GM12878 (cell line): ENCODE measurements around the gene PCSK6. TPM values are rescaled to one million over a fixed set of nuclear protein-coding genes. Genes with fewer than 3 reads are reported as not detected.
A peak's percentile ranks its signal among the peaks of the same experiment; 100 is the strongest.

Source experiments
- CHD2 ChIP-seq: IDR thresholded peaks from 2 replicates; pipeline ENCODE4 v1.6.1; 2011; ENCODE audit warnings: low read depth, low read length, improper control_type of control experiment, borderline replicate concordance
- EED ChIP-seq: sonication (generic); IDR thresholded peaks from 2 replicates; pipeline ENCODE4 v1.6.1; 2016; ENCODE audit warnings: antibody characterized with exemption, low read depth
- FOXK2 ChIP-seq: fragments of 450-650 bp; IDR thresholded peaks from 2 replicates; pipeline ENCODE4 v1.6.1; 2017; ENCODE audit warnings: mild to moderate bottlenecking, moderate library complexity
- FOXM1 ChIP-seq: IDR thresholded peaks from 2 replicates; pipeline ENCODE4 v1.6.1; 2012; ENCODE audit warnings: low read depth, mild to moderate bottlenecking, inconsistent platforms, low read length, moderate library complexity
- GATAD2B ChIP-seq: fragments of 450-650 bp; conservative IDR thresholded peaks from 2 replicates; pipeline ENCODE4 v1.6.1; 2017; ENCODE audit warnings: low read depth, mild to moderate bottlenecking, moderate library complexity
- IRF4 ChIP-seq: IDR thresholded peaks from 2 replicates; pipeline ENCODE4 v1.6.1; 2011; ENCODE audit warnings: low read depth, low read length
- MEF2B ChIP-seq: fragments of 450-650 bp; IDR thresholded peaks from 2 replicates; pipeline ENCODE4 v1.6.1; 2018; ENCODE audit warnings: mild to moderate bottlenecking, moderate library complexity; ENCODE audit not compliant: partially characterized antibody, poor library complexity, severe bottlenecking
- MXI1 ChIP-seq: fragments of 150-350 bp; IDR thresholded peaks from 2 replicates; pipeline ENCODE4 v1.6.1; 2011; ENCODE audit warnings: low read depth, mild to moderate bottlenecking, inconsistent platforms, low read length, improper control_type of control experiment
- NKRF ChIP-seq: fragments of 450-650 bp; conservative IDR thresholded peaks from 2 replicates; pipeline ENCODE4 v1.6.1; 2017; ENCODE audit warnings: mild to moderate bottlenecking, moderate library complexity
- NR2F1 ChIP-seq: fragments of 450-650 bp; conservative IDR thresholded peaks from 2 replicates; pipeline ENCODE4 v1.6.1; 2017; ENCODE audit warnings: mild to moderate bottlenecking
- POLR2AphosphoS5 ChIP-seq: IDR thresholded peaks from 2 replicates; pipeline ENCODE4 v1.6.1; 2011; ENCODE audit warnings: mild to moderate bottlenecking, low read length, inconsistent platforms
- RAD21 ChIP-seq: IDR thresholded peaks from 2 replicates; pipeline ENCODE4 v1.6.1; 2011; ENCODE audit warnings: mild to moderate bottlenecking, low read depth, low read length, moderate library complexity; ENCODE audit not compliant: insufficient read depth
- RAD51 ChIP-seq: fragments of 450-650 bp; IDR thresholded peaks from 2 replicates; pipeline ENCODE4 v1.6.1; 2016; ENCODE audit warnings: moderate library complexity, mild to moderate bottlenecking, inconsistent platforms
- RELB ChIP-seq: fragments of 450-650 bp; IDR thresholded peaks from 2 replicates; pipeline ENCODE4 v1.6.1; 2017; ENCODE audit warnings: low read depth, mild to moderate bottlenecking, moderate library complexity
- SIN3A ChIP-seq: IDR thresholded peaks from 2 replicates; pipeline ENCODE4 v1.6.1; 2012; ENCODE audit warnings: low read depth, low read length, improper control_type of control experiment
- SMC3 ChIP-seq: IDR thresholded peaks from 2 replicates; pipeline ENCODE4 v1.6.1; 2011; ENCODE audit warnings: low read length, improper control_type of control experiment, borderline replicate concordance
- SRF ChIP-seq, 2 experiments: IDR thresholded peaks; 2 replicates each; pipeline ENCODE4 v1.6.1; 2011; ENCODE audit warnings: low read depth in 2 of 2, low read length in 2 of 2, mild to moderate bottlenecking in 1 of 2, moderate library complexity in 1 of 2
- ZNF24 ChIP-seq: fragments of 450-650 bp; IDR thresholded peaks from 2 replicates; pipeline ENCODE4 v1.6.1; 2017; ENCODE audit warnings: antibody characterized with exemption, mild to moderate bottlenecking
- ZNF274 ChIP-seq: IDR thresholded peaks from one replicate; pipeline ENCODE4 v1.8.0; 2011; ENCODE audit not compliant: insufficient read length, insufficient read depth
- ZNF592 ChIP-seq: fragments of 450-650 bp; IDR thresholded peaks from 2 replicates; pipeline ENCODE4 v1.6.1; 2017; ENCODE audit warnings: mild to moderate bottlenecking, moderate library complexity
- polyA plus RNA-seq, 11 experiments: library from polyadenylated mRNA; depleted of rRNA in 4 of 11; unstranded in 6 of 11; stranded (reverse) in 5 of 11; fragments of >200 nt; fragmentation: Nextera tagmentation in 4 of 11; fragmentation: Illumina TruSeq in 1 of 11; extraction: Ambion mirVana in 4 of 11; extraction: Trizol in 1 of 11; gene quantifications; 1 replicate in 1 of 11; 2 replicates in 10 of 11; pipeline versions ENCODE4 v1.2.1 to v1.2.3, GENCODE V29; 2011 to 2016; ENCODE audit warnings: inconsistent platforms in 2 of 11, missing spikeins in 2 of 11, low read depth in 1 of 11
- total RNA-seq, 4 experiments: library from RNA; depleted of rRNA in 3 of 4; stranded (reverse); fragments of >200 nt in 3 of 4; fragmentation: Illumina TruSeq in 1 of 4; extraction: Trizol in 1 of 4; gene quantifications; 2 replicates each; pipeline versions ENCODE4 v1.2.1 to v1.2.3, GENCODE V29; 2013 to 2021
- TF ChIP-seq, protein P1 (sequence below): fragments of 450-650 bp; IDR thresholded peaks from 2 replicates; pipeline ENCODE4 v1.6.1; 2014; ENCODE audit warnings: mild to moderate bottlenecking
- TF ChIP-seq, protein P2 (sequence below): IDR thresholded peaks from 2 replicates; pipeline ENCODE4 v1.6.1; 2011; ENCODE audit warnings: borderline replicate concordance, low read depth, mild to moderate bottlenecking, moderate library complexity, mixed read lengths, low read length; ENCODE audit not compliant: insufficient read depth; ENCODE audit errors: extremely low read length

PCSK6 gene
- total and polyA plus RNA-seq, 10 of the 15 experiments (the other 5 are each of a cell fraction or from before 2014, with no cell fraction given): 0.19 to 0.67 (median 0.25) TPM; not detected in 4

- peak; percentile 74 for TF ChIP-seq ZNF592
- TF ChIP-seq, protein P1, sequence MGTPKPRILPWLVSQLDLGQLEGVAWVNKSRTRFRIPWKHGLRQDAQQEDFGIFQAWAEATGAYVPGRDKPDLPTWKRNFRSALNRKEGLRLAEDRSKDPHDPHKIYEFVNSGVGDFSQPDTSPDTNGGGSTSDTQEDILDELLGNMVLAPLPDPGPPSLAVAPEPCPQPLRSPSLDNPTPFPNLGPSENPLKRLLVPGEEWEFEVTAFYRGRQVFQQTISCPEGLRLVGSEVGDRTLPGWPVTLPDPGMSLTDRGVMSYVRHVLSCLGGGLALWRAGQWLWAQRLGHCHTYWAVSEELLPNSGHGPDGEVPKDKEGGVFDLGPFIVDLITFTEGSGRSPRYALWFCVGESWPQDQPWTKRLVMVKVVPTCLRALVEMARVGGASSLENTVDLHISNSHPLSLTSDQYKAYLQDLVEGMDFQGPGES: no peak
- TF ChIP-seq MEF2B: peak; percentile 32
- no peak for TF ChIP-seq SMC3
- TF ChIP-seq EED: 0 out of 2 replicates have a peak, but pooled peaks have one; percentile 21
- TF ChIP-seq ZNF274: no peak
- TF ChIP-seq IRF4: no peak
- TF ChIP-seq FOXK2: no peak
- TF ChIP-seq RELB: peak; percentile 69
- no peak for TF ChIP-seq NKRF
- TF ChIP-seq POLR2AphosphoS5: 0 out of 2 replicates have a peak, but pooled peaks have one; percentile 39
- no peak for TF ChIP-seq MXI1
- no peak for TF ChIP-seq RAD21
- TF ChIP-seq ZNF24: peak; percentile 88
- 0 out of 2 replicates have a peak, but pooled peaks have one; percentile 13 for TF ChIP-seq GATAD2B
- peak; percentile 39; the same call in 1 of the 2 replicates for TF ChIP-seq NR2F1
- TF ChIP-seq RAD51: peak; percentile 53; the same call in 1 of the 2 replicates
- no peak for TF ChIP-seq SRF (IDR thresholded peaks at IDR 0.05; ENCODE audit: low read depth in 2 of 2, low read length in 2 of 2)
- no peak for TF ChIP-seq SIN3A
- TF ChIP-seq CHD2: peak; percentile 16; the same call in 1 of the 2 replicates
- TF ChIP-seq FOXM1: no peak
- TF ChIP-seq, protein P2, sequence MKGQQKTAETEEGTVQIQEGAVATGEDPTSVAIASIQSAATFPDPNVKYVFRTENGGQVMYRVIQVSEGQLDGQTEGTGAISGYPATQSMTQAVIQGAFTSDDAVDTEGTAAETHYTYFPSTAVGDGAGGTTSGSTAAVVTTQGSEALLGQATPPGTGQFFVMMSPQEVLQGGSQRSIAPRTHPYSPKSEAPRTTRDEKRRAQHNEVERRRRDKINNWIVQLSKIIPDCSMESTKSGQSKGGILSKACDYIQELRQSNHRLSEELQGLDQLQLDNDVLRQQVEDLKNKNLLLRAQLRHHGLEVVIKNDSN: peak; percentile 7
Measured at GRCh38 chr15:101264011-101264410, 225.5 kb downstream of the PCSK6 start (continued).
